ENCODE results near the gene SSR1.

Gene SSR1

DNA sequence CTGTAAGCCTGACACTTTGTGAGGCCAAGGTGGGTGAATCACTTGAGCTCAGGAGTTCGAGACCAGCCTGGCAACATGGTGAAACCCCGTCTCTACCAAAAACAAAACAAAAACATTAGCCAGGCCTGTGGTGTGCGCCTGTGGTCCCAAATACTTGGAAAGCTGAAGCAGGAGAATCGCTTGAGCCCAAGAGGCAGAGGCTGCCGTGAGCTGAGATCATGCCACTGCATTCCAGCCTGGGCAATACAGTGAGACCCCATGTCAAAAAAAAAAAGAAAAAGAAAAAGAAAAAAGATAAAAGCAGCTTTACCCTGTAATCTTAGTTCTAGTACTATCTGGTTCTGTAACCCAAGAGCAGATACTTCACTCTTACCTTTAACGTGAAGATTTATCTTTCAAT lies 27.6 kb downstream of the SSR1 start:
- TF ChIP-seq, protein P1, sequence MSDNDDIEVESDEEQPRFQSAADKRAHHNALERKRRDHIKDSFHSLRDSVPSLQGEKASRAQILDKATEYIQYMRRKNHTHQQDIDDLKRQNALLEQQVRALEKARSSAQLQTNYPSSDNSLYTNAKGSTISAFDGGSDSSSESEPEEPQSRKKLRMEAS (IDR thresholded peaks at IDR 0.05), result no peak
- no peak for TF ChIP-seq CREB1 (IDR thresholded peaks at IDR 0.05; ENCODE audit: low read depth)

DNA sequence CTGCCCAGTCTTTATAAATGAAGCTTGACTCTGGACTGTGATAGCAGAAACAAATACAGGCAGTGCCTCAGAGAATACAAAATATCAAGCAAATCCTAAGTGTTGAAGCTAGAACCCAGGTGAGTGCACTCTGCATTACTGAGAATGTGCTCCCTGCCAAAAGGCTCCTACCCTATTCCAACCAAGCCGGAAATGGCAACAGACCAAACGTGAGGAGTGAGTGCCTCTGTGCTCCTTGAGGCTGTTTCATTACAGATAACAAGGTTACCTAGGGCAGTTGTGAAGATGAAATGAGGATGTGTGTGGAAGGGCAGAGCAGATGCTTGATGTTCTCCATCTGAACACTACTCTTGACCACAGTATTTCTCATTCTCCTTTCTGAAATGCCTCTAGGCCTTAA lies 29.3 kb downstream of the SSR1 start:
- TF ChIP-seq, protein P2, sequence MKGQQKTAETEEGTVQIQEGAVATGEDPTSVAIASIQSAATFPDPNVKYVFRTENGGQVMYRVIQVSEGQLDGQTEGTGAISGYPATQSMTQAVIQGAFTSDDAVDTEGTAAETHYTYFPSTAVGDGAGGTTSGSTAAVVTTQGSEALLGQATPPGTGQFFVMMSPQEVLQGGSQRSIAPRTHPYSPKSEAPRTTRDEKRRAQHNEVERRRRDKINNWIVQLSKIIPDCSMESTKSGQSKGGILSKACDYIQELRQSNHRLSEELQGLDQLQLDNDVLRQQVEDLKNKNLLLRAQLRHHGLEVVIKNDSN (IDR thresholded peaks at IDR 0.05), result no peak
- no peak for TF ChIP-seq ZBTB7A (IDR thresholded peaks at IDR 0.05; ENCODE audit: low read depth)
- TF ChIP-seq NFIC (IDR thresholded peaks at IDR 0.05), result no peak
- TF ChIP-seq FOXM1 (IDR thresholded peaks at IDR 0.05; ENCODE audit: borderline replicate concordance, low read depth), result no peak
- no peak for TF ChIP-seq RAD21 (IDR thresholded peaks at IDR 0.05; ENCODE audit: low read depth)
- TF ChIP-seq TEAD4 (IDR thresholded peaks at IDR 0.05), result no peak
- no peak for TF ChIP-seq YY1 (IDR thresholded peaks at IDR 0.05; ENCODE audit: low read depth)
- TF ChIP-seq TAF1 (IDR thresholded peaks at IDR 0.05; ENCODE audit: low read depth), result no peak
- TF ChIP-seq, protein P1 (IDR thresholded peaks at IDR 0.05), result no peak
- TF ChIP-seq CEBPB (IDR thresholded peaks at IDR 0.05), result no peak
- TF ChIP-seq, protein P3, sequence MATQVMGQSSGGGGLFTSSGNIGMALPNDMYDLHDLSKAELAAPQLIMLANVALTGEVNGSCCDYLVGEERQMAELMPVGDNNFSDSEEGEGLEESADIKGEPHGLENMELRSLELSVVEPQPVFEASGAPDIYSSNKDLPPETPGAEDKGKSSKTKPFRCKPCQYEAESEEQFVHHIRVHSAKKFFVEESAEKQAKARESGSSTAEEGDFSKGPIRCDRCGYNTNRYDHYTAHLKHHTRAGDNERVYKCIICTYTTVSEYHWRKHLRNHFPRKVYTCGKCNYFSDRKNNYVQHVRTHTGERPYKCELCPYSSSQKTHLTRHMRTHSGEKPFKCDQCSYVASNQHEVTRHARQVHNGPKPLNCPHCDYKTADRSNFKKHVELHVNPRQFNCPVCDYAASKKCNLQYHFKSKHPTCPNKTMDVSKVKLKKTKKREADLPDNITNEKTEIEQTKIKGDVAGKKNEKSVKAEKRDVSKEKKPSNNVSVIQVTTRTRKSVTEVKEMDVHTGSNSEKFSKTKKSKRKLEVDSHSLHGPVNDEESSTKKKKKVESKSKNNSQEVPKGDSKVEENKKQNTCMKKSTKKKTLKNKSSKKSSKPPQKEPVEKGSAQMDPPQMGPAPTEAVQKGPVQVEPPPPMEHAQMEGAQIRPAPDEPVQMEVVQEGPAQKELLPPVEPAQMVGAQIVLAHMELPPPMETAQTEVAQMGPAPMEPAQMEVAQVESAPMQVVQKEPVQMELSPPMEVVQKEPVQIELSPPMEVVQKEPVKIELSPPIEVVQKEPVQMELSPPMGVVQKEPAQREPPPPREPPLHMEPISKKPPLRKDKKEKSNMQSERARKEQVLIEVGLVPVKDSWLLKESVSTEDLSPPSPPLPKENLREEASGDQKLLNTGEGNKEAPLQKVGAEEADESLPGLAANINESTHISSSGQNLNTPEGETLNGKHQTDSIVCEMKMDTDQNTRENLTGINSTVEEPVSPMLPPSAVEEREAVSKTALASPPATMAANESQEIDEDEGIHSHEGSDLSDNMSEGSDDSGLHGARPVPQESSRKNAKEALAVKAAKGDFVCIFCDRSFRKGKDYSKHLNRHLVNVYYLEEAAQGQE (IDR thresholded peaks at IDR 0.05; ENCODE audit: low read depth), result no peak

DNA sequence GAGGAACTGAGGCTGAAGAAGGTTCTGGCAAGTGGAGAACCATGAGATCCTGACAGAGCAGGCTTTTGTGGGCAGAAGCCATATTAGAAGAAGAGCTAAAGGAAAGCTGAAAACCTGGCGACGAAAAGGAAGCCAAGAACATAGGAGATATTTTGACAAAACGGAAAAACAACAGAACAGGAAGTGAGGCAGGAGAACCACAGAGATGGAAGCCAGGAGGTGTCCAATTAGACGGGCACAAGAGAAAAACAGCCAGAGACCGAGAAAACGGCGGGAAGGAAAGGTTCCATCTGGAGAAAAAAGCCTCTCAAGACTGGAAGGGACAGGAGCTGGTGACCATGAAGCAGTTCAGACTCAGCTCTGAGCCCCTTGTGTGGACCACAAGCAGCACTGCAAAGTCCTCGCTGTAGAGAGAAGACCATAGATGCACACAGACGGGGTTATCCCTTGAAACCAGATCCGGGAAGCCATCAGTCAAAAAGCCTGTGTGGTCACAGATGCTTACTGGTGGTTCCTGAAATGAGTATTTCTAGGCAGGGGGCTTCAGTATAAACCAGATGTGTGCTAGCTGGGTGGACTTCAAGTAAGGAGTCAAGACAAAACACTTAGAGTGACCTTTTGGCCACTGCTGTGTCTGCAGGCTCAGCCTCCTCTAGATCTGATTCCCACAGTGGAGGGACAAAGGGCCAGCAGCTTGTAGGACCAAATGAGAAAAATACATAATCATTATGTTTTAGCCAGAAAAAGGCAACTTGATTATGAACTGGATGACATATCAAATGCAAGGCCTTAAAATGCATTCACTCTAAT lies 30.7 kb downstream of the SSR1 start:
- no peak for TF ChIP-seq ZBTB7A (IDR thresholded peaks at IDR 0.05; ENCODE audit: low read depth)

DNA sequence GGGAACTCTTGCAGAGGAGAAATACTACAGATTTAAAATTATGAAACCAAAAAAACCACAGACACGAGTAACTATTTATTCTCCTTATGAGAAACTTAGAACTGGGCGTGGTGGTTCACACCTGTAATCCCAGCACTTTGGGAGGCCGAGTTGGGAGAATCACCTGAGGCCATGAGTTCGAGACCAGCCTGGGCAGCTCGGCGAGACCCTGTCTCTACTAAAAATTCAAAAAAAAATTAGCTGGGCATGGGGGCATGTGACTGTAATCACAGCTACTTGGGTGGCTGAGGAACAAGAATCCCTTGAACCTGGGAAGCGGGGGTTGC lies 36.8 kb downstream of the SSR1 start:
- TF ChIP-seq, protein P3 (IDR thresholded peaks at IDR 0.05; ENCODE audit: low read depth), result no peak
- no peak for TF ChIP-seq TAF1 (IDR thresholded peaks at IDR 0.05; ENCODE audit: low read depth)
- no peak for TF ChIP-seq EP300 (IDR thresholded peaks at IDR 0.05; ENCODE audit: borderline replicate concordance)
- no peak for TF ChIP-seq RAD21 (IDR thresholded peaks at IDR 0.05; ENCODE audit: low read depth)
- TF ChIP-seq, protein P2 (IDR thresholded peaks at IDR 0.05), result no peak
- TF ChIP-seq ZBTB7A (IDR thresholded peaks at IDR 0.05; ENCODE audit: low read depth), result no peak
- TF ChIP-seq FOXM1 (IDR thresholded peaks at IDR 0.05; ENCODE audit: borderline replicate concordance, low read depth), result no peak
- no peak for TF ChIP-seq TEAD4 (IDR thresholded peaks at IDR 0.05)
- TF ChIP-seq CREB1 (IDR thresholded peaks at IDR 0.05; ENCODE audit: low read depth), result no peak
- TF ChIP-seq, protein P1 (IDR thresholded peaks at IDR 0.05), result no peak
- TF ChIP-seq TCF12 (IDR thresholded peaks at IDR 0.05; ENCODE audit: low read depth), result no peak
- TF ChIP-seq YY1 (IDR thresholded peaks at IDR 0.05; ENCODE audit: low read depth), result no peak
- no peak for TF ChIP-seq CEBPB (IDR thresholded peaks at IDR 0.05)
- TF ChIP-seq NFIC (IDR thresholded peaks at IDR 0.05), result no peak
- TF ChIP-seq EGR1 (IDR thresholded peaks at IDR 0.05), result no peak

DNA sequence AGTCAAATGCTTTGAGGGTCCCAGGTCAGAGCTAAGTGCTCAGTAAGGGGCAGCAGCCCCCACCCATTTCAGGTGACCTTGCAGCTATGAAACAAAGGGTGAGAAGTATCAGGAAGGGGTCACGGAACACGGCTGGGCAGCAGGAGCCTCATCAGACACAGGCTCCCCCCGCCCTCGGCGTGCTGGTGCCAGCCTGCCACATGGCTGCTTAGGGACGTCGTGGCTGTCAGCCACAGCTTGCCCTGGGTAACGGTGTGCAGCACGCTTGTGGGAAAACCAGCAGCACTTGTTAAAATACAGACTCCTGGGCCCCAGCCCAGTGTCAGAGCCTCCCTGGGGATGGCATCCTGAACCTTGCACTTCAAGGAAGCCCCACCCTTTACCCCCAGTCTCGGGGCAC lies 39.3 kb downstream of the SSR1 start:
- no peak for TF ChIP-seq EP300 (IDR thresholded peaks at IDR 0.05; ENCODE audit: borderline replicate concordance)
- TF ChIP-seq CEBPB (IDR thresholded peaks at IDR 0.05), result no peak
- TF ChIP-seq NFIC (IDR thresholded peaks at IDR 0.05), result no peak
- TF ChIP-seq, protein P1 (IDR thresholded peaks at IDR 0.05), result no peak
- TF ChIP-seq, protein P3 (IDR thresholded peaks at IDR 0.05; ENCODE audit: low read depth), result no peak
- TF ChIP-seq FOXM1 (IDR thresholded peaks at IDR 0.05; ENCODE audit: borderline replicate concordance, low read depth), result no peak
- TF ChIP-seq ZBTB7A (IDR thresholded peaks at IDR 0.05; ENCODE audit: low read depth), result no peak
- no peak for TF ChIP-seq EGR1 (IDR thresholded peaks at IDR 0.05)
- no peak for TF ChIP-seq TEAD4 (IDR thresholded peaks at IDR 0.05)
- TF ChIP-seq YY1 (IDR thresholded peaks at IDR 0.05; ENCODE audit: low read depth), result no peak
- no peak for TF ChIP-seq TAF1 (IDR thresholded peaks at IDR 0.05; ENCODE audit: low read depth)
- TF ChIP-seq, protein P2 (IDR thresholded peaks at IDR 0.05), result no peak
- TF ChIP-seq RAD21 (IDR thresholded peaks at IDR 0.05; ENCODE audit: low read depth), result no peak
- no peak for TF ChIP-seq TCF12 (IDR thresholded peaks at IDR 0.05; ENCODE audit: low read depth)
- no peak for TF ChIP-seq CREB1 (IDR thresholded peaks at IDR 0.05; ENCODE audit: low read depth)
